Measurements from ENCODE around the gene B4GALNT4.
"Not testable (repeated sequence)": the region's sequence is repeated elsewhere in the genome, so short reads cannot be mapped to it uniquely, and the experiment has no call there.

Gene B4GALNT4

GRCh38 chr11:360326-361280 lies 8.7 kb upstream of the B4GALNT4 start:
- DNase-seq: no peak

GRCh38 chr11:362642-363442 lies 6.5 kb upstream of the B4GALNT4 start:
- DNase-seq: no peak

GRCh38 chr11:363443-363805 lies 5.9 kb upstream of the B4GALNT4 start:
- not testable (repeated sequence) for DNase-seq

GRCh38 chr11:363948-364761 lies 5.1 kb upstream of the B4GALNT4 start:
- no peak for DNase-seq

- no peak for DNase-seq
These were observed 4.1 kb upstream of the B4GALNT4 start for GRCh38 chr11:364991-365725.

- DNase-seq: no peak
These were observed 3.5 kb upstream of the B4GALNT4 start for GRCh38 chr11:365831-366230.

- no peak for DNase-seq
These were observed 1.3 kb upstream of the B4GALNT4 start for GRCh38 chr11:367956-368413.

GRCh38 chr11:368414-369335 lies 624 bp upstream of the B4GALNT4 start:
- DNase-seq: no peak

- no peak for DNase-seq
These were observed 1.0 kb downstream of the B4GALNT4 start for GRCh38 chr11:370070-370941.

- DNase-seq: no peak
These were observed 1.8 kb downstream of the B4GALNT4 start for GRCh38 chr11:371051-371450.

- no peak for DNase-seq
These were observed 2.7 kb downstream of the B4GALNT4 start for GRCh38 chr11:371716-372590.

- no peak for DNase-seq
These were observed 3.8 kb downstream of the B4GALNT4 start for GRCh38 chr11:372809-373715.

- no peak for DNase-seq
These were observed 4.6 kb downstream of the B4GALNT4 start for GRCh38 chr11:373716-374551.

- DNase-seq: no peak
These were observed 6.0 kb downstream of the B4GALNT4 start for GRCh38 chr11:375065-376025.

GRCh38 chr11:376531-377173 lies 7.4 kb downstream of the B4GALNT4 start:
- DNase-seq: no peak
